GM13977 (cell line): Measurements from ENCODE around the gene NAA38.

Source experiments
- DNase-seq: peaks from one replicate; pipeline ENCODE4 v3.0.0; 2012; ENCODE audit warnings: low spot score
- in situ Hi-C: fragments of 300-500 bp; cut with MboI; formaldehyde crosslinking; loops from one replicate; pipeline ENCODE4 v1.12.0; 2022; ENCODE audit warnings: low sequenced_read_pairs, low pct_unique_long_range_greater_than_20kb, mixed read lengths, inconsistent platforms; ENCODE audit not compliant: unreplicated experiment
- TF ChIP-seq, protein P1 (sequence below): IDR thresholded peaks from 2 replicates; pipeline ENCODE4 v1.5.1; 2012; ENCODE audit warnings: mild to moderate bottlenecking, control low read depth; ENCODE audit not compliant: insufficient read depth; ENCODE audit errors: extremely low read depth, missing control alignments

The NAA38 gene

DNA sequence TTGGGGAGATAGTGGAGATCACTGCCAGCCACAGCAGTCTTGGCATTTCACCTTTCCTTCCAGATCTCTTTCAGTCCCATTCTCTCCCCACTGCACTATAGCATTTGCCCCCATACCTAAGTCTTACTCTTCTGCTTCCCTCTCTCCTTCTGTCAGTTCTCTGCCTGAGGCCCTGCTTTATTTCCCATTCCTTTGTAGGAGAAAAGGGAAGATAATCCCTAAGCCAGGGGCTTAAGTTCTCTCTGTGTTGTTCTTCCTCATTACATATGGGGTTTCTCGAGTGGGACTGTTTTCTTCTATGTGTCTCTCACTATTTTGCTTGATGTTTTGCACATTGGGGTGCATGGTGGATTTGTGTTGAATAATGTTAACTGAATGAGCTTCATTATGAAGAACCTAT lies 16.9 kb downstream of the NAA38 start:
- TF ChIP-seq, protein P1, sequence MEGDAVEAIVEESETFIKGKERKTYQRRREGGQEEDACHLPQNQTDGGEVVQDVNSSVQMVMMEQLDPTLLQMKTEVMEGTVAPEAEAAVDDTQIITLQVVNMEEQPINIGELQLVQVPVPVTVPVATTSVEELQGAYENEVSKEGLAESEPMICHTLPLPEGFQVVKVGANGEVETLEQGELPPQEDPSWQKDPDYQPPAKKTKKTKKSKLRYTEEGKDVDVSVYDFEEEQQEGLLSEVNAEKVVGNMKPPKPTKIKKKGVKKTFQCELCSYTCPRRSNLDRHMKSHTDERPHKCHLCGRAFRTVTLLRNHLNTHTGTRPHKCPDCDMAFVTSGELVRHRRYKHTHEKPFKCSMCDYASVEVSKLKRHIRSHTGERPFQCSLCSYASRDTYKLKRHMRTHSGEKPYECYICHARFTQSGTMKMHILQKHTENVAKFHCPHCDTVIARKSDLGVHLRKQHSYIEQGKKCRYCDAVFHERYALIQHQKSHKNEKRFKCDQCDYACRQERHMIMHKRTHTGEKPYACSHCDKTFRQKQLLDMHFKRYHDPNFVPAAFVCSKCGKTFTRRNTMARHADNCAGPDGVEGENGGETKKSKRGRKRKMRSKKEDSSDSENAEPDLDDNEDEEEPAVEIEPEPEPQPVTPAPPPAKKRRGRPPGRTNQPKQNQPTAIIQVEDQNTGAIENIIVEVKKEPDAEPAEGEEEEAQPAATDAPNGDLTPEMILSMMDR, result no peak
- in situ Hi-C loops, result no loop called here
- no peak for DNase-seq

DNA sequence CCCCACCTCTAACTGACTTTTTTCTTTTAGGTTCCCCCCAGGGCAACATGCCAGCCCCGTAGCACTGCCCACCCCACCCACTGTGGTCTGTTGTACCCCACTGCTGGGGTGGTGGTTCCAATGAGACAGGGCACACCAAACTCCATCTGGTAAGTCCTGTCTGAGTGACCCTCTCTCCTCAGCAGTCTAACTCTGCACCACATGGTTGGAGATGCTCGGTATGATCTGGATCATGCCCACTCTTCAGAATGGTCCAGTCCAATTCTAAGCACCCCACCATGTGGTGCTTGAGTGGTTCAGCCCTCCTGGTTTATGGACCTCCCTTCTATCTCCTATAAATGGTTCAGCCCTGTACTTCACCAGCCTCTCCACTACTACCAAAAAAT lies 17.5 kb downstream of the NAA38 start:
- DNase-seq, result no peak
- in situ Hi-C loops, result no loop called here
- TF ChIP-seq, protein P1, result no peak

DNA sequence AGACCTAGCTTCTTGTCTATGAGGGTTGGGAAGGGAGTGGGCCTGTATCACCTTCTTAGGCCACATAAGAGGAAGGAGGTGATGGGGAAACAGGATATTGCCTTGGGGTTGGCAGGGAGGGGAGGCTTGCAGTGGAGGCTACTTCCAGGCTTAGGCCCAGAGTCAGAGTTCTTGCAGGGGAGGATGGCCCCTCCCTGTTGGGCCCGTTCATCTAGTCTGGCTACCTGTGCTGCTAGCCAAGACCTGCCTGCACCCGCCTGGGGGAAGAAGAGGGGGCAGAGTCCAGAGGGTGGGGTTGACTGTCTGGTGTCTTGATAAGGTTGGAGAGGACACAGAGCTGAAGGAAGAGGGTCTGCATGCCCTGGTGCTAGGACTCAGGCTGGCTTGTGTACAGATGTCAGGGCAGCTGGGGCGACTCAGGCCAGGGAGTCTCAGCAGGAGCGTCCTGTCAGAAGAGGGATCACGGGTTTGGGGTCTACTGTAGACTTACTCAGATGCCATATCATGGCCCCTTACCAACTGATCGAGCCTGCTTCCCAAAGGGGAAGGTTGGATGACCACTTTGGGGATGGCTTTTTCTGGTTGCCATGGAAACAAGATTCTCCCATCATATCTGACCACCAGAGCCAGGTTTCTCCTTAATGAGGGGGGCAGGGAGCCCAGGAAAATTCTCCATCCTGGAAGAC lies 18.0 kb downstream of the NAA38 start:
- no peak for DNase-seq
- TF ChIP-seq, protein P1, result no peak
- in situ Hi-C loops, result no loop called here

DNA sequence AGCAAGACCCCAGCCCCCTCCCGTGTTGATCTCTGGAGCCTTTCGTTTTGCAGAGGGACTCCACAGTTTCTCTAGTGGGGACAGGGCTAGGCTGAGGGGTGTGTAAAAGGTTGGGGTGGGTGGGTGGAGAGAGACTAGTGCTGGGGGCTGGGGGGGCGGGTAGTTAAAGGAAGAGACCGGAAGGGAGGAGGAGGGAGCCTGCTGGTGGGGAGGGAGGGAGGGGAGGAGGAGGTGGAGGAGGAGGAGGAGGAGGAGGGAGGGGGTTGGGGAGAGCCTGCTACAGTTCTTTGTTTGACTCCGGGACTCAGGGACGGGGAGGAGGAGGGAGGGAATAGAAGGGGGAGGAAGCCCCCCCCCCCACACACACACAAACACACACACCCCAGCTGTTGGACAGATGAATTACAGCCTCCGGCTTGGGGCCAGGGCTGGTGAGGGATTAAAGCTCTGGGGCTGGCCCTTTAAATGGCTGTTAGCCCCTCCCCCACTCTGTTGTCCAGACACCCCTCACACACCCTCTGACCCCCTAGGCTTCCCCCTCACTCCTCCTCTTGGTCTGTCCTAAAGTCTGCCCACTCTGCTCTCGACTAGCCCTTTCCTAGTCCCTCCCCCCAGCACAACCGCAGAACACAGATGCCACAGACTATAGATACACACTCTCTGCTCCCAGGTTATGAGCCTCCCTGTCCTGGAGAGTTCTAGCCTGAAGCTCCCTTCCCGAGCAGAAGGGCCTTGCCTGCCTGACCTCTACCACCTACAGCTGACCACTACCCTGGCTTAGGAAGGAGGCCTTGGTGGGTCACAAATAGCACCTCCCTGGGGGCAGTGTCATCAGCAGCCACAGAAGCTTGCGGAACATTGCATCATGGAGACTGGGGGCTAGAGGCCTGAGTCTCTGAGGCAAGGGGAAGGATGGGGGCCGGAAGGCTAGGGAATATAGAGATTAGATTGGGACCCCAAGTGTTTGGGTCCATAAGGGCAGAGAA lies 19.0 kb downstream of the NAA38 start:
- DNase-seq, result no peak
- TF ChIP-seq, protein P1, result no peak
- in situ Hi-C loops, result no loop called here

DNA sequence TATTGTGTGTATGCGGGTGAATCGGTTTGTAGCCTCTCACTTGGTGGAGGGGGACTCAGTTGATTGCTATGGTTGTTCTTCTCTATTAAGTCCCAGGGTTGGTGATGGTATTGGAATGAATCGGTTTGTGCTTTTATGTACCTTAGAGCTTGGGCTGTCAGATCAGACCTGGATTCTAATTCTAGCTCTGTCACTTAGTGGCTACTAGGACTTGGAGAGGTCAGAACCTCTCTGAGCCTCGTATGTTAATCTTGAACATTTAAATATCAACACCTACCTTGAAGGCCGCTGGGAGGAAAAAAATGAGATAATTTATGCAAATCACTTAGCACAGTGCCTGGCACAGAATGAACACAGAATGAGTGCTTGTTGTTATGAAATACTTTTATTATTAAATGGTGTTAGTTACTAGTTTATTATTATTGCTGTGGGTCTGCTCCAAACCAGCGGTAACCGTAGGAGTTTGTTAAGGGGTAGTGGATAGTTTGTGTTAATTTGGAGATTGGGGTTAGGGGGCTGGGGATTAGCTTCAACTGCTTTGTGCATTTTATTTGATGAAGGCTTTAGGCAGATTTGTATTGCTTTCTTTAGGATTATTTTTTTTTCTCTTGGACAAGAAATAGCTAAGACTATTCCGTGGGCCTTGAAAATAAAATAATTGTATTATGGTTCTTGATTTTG lies 19.8 kb downstream of the NAA38 start:
- no peak for DNase-seq
- in situ Hi-C loops, result no loop called here
- TF ChIP-seq, protein P1, result no peak
